SHP77 (cell line): ENCODE data around the gene MT4.
A peak's percentile ranks its signal among the peaks of the same experiment; 100 is the strongest.

Experiments
- DNase-seq, 2 experiments: peaks; one replicate each; lab custom pipeline; 2025; lab: John Stamatoyannopoulos, UW

MT4 gene

GRCh38 chr16:56564793-56565477 is at the start of gene MT4:
MT4 (plus strand) TSS chr16:56565073; CDS start chr16:56565129, 56 bp downstream.
- no peak for DNase-seq

GRCh38 chr16:56515665-56516064 is 49.2 kb upstream of the MT4 start:
- DNase-seq = no peak

DNA sequence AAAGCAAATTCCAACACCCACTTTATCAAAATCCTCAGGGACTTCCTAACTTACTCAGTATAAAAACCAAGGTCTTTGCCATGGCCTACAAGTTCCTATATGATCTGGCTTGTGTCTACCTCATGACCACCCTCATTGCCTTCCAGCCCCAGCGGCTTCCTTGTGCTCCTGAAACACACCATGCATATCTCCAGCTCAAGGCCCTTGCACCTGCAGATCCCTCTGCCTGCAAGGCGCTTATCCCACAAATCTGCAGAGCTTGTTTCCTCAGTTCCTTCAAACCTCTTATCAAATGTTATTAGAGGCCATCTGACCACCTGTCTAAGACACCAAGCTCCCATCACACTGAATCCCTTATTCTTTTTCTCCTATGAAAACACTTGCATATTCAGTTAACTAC is 47.7 kb upstream of the MT4 start:
- DNase-seq = no peak

- DNase-seq = no peak
These were observed 46.4 kb upstream of the MT4 start for GRCh38 chr16:56518425-56518824.

DNA sequence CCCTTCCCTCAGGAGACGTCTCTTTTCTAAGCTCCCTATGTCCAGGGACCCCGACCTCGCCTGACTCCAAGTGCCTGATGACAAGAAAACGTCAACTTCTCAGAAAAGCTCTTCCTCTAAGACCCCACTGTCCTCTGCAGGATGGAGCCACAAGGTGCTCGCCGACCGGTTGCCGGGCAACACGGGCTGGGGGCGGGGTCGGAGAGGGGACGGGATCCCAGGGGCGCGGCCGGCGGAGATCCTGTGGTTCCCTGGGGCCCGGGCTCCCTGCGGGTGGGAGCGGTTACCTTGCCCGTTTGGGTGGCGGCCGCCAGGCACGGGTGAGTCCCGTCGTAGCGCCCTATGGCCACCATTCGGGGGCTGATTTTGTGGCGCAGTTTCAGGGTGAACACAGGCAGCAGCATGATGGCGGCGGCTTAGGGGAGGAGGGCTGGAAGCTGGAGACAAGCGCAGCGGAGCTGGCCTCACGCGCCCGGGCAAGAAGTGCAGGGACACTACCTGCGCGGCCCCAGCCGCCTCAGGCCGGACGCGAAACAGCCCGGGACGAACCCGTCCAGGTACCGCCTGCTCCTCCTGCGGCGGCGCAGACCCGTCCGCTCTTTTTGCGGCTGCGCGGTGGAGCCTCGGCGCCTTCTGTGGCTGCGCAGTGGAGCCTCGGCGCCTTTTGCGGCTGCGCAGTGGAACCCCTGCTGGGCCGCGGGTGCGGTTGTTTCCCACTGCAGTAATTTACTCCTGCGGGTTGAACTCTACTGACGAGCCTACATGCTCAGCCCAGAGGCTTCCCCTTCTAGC is 45.2 kb upstream of the MT4 start, which contains the start of gene BBS2:
Gene BBS2, minus strand, starts transcription at position 566 of the 792 bp plus-strand sequence. Its CDS starts 162 bp downstream, at position 404.
- peak; percentile 54 to 87 for DNase-seq

DNA sequence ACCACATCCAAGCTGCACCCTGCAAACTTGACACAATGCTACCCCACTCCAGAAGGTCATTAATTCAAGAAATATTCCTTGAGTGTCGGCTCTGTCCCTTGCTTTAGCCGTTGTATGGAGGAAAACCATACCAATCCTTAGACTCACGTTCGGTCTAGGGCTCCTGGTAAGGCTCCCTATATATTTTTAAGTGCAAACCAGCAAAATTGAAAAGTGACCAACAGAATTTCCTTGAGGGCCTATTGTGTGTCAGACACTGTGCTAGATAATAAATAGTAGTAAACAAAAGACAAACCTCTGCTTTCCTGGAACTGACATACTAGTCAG is 44.7 kb upstream of the MT4 start:
- no peak for DNase-seq

GRCh38 chr16:56525236-56525635 is 39.6 kb upstream of the MT4 start:
- no peak for DNase-seq

DNA sequence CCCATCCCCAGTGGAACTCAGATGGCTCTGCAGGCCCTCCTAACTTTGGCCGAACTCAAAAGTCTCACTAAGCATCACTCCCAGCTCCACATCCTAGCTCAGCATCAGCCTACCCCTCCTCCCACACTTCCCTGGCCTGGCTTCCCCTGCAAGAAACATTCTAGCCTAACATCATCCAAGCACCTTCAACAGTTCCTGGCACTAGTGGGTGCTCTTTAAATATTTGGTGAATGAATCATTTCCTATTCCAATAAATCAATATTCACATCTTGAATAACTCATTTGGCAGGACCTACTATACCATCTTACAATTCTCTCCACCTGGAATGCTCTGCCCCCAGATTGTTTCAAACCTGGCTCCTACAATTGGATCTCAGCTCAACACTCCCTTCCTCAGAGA is 34.0 kb upstream of the MT4 start:
- no peak for DNase-seq

DNA sequence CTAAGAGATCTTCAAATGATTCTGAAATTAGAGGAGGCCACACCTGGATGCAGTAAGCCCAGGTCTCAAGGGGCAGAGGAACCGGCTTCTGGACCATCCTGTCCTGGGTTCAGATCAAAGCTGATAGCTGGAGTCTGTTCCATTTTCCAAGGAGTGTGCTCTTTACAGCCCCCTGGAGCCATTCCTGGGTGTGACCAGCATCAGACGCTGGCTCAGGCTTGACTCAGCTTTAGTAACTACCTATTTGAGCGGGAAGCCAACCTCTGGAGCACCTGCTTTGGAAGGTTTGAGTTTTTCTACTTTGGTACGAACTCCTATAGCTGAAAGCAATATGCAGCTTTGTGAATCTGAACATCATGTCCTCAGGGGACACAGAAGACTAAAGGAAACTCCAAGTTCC is 32.2 kb upstream of the MT4 start:
- no peak for DNase-seq

- DNase-seq = no peak
These were observed 30.0 kb upstream of the MT4 start for GRCh38 chr16:56534847-56535383.

DNA sequence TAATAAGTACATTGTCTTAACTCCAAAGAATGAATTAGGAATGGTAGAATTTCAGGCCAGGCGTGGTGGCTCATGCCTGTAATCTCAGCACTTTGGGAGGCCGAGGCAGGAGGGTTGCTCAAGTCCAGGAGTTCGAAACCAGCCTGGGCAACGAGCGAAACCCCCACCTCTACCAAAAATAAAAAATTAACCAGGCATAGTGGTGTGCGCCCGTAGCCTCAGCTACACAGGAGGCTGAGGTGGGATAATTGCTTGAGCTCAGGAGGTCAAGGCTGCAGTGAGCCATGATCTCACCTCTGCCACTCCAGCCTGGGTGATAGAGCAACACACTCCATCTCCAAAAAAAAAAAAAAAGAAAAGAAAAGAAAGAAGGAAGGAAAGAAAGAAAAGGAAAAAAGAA is 26.5 kb upstream of the MT4 start:
- no peak for DNase-seq

- DNase-seq = no peak
These were observed 25.2 kb upstream of the MT4 start for GRCh38 chr16:56539656-56540055.

DNA sequence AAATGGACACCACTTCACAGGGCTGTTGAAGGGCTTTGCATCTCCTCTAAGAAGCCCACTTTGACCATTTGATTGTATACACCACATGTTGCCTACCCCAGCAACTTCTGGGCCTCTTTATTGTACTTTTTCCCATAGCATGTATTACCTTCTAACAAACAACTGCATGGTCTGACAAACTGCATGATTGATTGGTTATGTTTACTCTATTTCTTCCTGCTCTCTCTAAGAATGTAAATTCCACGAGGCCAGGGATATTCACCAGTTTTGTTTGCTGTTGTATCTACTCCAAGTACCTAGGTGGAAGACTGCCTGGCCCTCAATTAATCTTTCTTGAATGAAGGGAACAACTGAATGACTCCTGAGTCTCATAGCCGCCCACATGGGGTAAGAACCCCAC is 22.8 kb upstream of the MT4 start:
- no peak for DNase-seq

DNA sequence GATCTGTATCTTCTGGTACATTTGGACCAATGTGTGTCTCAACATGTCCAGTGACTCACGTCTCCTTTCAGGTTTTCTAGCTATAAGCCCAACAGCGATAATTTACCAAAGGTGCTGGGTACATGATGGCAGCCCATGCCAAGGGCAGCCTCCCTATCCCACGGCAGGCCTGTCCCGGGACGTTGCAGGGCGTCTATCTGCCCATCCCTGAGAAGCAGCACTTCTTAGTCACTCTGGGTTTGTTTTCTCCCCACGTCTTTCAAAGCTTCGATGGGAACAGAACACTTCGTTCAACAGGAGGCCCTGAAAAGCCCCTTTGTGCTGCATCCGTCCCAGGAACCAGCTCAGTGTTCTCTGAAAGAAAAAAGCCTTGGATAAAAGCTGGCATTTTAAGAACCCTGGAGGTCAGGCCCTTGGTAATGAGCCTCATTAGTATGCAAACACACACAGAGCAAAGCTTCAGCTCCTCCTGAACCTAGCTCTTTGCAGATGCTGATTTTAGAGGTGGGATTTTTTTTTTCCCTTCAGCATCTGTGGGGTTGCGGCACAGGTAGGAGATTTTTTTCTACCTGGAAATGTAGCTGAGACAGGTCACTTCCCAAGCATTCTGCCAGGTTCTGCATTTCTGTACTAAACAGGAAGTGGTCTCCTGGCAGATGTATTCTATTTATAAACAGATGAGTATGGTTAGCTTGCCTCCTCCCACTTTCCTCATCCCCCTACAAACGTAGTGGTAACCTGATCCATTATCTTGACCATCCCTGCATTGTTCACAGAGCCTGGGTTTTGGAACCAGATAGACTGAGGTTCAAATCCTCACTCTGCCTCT is 17.5 kb upstream of the MT4 start:
- peak in 1 of 2 experiments; percentile 54 for DNase-seq

GRCh38 chr16:56547949-56548567 is 16.8 kb upstream of the MT4 start:
- no peak for DNase-seq

GRCh38 chr16:56549161-56549560 is 15.7 kb upstream of the MT4 start:
- DNase-seq = no peak

GRCh38 chr16:56549744-56550385 is 15.0 kb upstream of the MT4 start:
- no peak for DNase-seq

DNA sequence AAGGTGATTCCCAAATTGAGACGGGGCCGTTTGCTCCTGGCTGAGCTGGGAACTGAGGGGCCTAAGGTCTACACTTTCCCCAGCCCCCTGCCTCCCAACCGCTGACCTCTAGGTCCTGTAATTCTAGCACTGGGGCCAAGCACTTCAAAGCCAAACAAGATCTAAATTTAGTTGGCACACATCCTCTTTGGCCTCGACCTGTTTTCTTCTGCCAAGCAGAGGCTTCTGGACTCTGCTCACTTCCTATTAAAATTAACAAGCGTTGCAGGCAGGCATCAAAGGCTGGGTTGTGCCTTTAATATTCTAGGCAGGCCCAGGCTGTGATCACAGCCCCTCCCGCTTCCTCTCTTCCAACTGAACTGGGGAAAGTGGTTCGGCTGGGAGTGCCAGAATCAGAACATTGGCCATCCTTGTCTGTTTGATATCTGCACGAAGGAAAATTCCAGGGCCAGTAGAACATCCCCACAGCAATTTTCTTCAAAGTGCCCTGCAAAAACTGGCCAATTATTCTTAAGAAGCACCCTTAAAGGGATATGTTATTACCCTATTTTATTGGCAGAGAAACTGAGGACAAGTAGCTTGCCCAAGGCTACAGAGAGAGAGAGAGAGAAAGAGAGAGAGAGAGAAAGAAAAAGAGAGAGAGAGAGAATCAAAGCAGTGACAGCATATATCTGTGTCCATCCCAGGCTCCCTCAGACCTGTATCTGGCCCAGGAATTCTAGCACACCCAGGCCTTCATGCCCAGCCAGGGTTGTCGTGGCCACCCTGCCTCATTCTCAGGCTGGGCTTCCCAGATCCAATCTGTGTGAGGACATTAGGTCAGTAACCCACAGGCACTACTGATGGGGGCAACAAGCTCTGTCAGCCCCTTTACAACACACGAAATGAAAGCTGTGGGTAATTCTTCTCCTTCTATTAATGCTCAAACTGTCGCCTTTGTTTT is 12.8 kb upstream of the MT4 start:
- no peak for DNase-seq

DNA sequence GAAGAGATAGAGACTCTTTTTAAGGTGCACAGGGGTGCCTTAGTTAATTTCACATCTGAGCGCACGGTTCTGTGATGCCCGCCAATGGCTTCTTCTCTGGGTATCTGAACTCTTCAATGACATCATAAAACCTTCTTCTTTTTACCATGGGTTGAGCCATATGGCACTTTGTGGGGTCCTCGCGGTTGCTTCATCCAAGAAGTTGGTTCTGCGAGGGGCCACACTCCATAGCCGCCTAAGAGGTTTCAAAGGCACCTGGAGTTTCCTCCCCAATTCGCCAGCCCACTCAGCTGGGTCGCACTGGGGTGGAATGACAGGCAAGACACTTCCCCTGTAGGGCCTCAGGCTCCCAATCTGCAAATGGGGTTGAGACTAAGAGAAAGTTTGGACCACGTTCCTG is 10.4 kb upstream of the MT4 start:
- DNase-seq = no peak

- peak in 1 of 2 experiments; percentile 35 for DNase-seq
These were observed 6.7 kb upstream of the MT4 start for GRCh38 chr16:56558024-56558747.
